HepG2 (cell line): Measurements from ENCODE around the gene TMED6. TPM values are rescaled to one million over a fixed set of nuclear protein-coding genes. Genes with fewer than 3 reads are reported as not detected.

Source experiments
- CEBPB ChIP-seq: IDR thresholded peaks from 2 replicates; pipeline ENCODE4 v1.6.1; 2011; ENCODE audit warnings: low read depth, low read length, improper control_type of control experiment, borderline replicate concordance
- HDAC2 ChIP-seq: sonication (generic); formaldehyde crosslinking; IDR thresholded peaks from 2 replicates; pipeline ENCODE4 v1.4.0; 2020; ENCODE audit warnings: missing genetic modification reagents
- MAZ ChIP-seq, 2 experiments: sonication (generic) in 1 of 2; formaldehyde crosslinking in 1 of 2; IDR thresholded peaks; 2 replicates each; pipeline versions ENCODE4 v1.5.0 to v1.6.1; 2012 to 2020; ENCODE audit warnings: low read depth in 2 of 2, mild to moderate bottlenecking in 2 of 2, borderline replicate concordance in 1 of 2, improper control_type of control experiment in 1 of 2, low read length in 1 of 2, missing genetic modification reagents in 1 of 2, moderate library complexity in 1 of 2
- MLLT10 ChIP-seq: sonication (generic); formaldehyde crosslinking; IDR thresholded peaks from 2 replicates; pipeline ENCODE4 v1.4.0; 2020; ENCODE audit warnings: missing genetic modification reagents
- PAF1 ChIP-seq: IDR thresholded peaks from 2 replicates; pipeline ENCODE4 v1.6.1; 2016; ENCODE audit warnings: missing genetic modification reagents, missing compliant biosample characterization
- RARA ChIP-seq: IDR thresholded peaks from 2 replicates; pipeline ENCODE4 v1.6.1; 2016; ENCODE audit warnings: missing genetic modification reagents, missing compliant biosample characterization
- RBM22 ChIP-seq: fragments of 200-400 bp; formaldehyde crosslinking; optimal IDR thresholded peaks from 2 replicates; pipeline ENCODE3; 2017; ENCODE audit warnings: mild to moderate bottlenecking, low read length, moderate library complexity
- SALL1 ChIP-seq: sonication (generic); formaldehyde crosslinking; IDR thresholded peaks from 2 replicates; pipeline ENCODE4 v1.8.0; 2022; ENCODE audit warnings: mild to moderate bottlenecking, missing genetic modification reagents
- SP5 ChIP-seq: IDR thresholded peaks from 2 replicates; pipeline ENCODE4 v1.6.1; 2016; ENCODE audit warnings: low read depth, borderline replicate concordance
- SSRP1 ChIP-seq: IDR thresholded peaks from 2 replicates; pipeline ENCODE4 v1.6.1; 2016; ENCODE audit warnings: control low read depth
- TFAP4 ChIP-seq: sonication (generic); IDR thresholded peaks from 2 replicates; pipeline ENCODE4 v1.6.1; 2016; ENCODE audit warnings: low read depth, borderline replicate concordance
- ZC3H13 ChIP-seq: sonication (generic); formaldehyde crosslinking; IDR thresholded peaks from 2 replicates; pipeline ENCODE4 v1.8.1; 2023; ENCODE audit warnings: mild to moderate bottlenecking, missing genetic modification reagents, moderate library complexity
- ZEB1 ChIP-seq: IDR thresholded peaks from 2 replicates; pipeline ENCODE4 v1.6.1; 2012; ENCODE audit warnings: mild to moderate bottlenecking, low read depth, inconsistent platforms; ENCODE audit not compliant: insufficient replicate concordance
- ZNF280B ChIP-seq: sonication (generic); formaldehyde crosslinking; IDR thresholded peaks from 2 replicates; pipeline ENCODE4 v1.5.0; 2020; ENCODE audit warnings: missing genetic modification reagents, mild to moderate bottlenecking, borderline replicate concordance
- ZNF556 ChIP-seq: sonication (generic); formaldehyde crosslinking; IDR thresholded peaks from 2 replicates; pipeline ENCODE4 v1.4.0; 2020; ENCODE audit warnings: mild to moderate bottlenecking, missing genetic modification reagents, borderline replicate concordance
- ZNF619 ChIP-seq: sonication (generic); formaldehyde crosslinking; IDR thresholded peaks from 2 replicates; pipeline ENCODE4 v1.4.0; 2020; ENCODE audit warnings: mild to moderate bottlenecking, missing genetic modification reagents
- polyA plus RNA-seq, 8 experiments: library from polyadenylated mRNA; depleted of rRNA in 3 of 8; stranded (reverse) in 7 of 8; unstranded in 1 of 8; fragments of >200 nt; fragmentation: Illumina TruSeq in 4 of 8; extraction: Trizol in 4 of 8; gene quantifications; 2 replicates each; pipeline versions ENCODE4 v1.2.1 to v1.2.3, GENCODE V29; 2011 to 2016; ENCODE audit warnings: low read depth in 4 of 8, missing spikeins in 1 of 8, mixed read lengths in 1 of 8; ENCODE audit not compliant: insufficient read depth in 1 of 8
- total RNA-seq, 5 experiments: library from RNA; depleted of rRNA; stranded (reverse); fragments of >200 nt; fragmentation: Illumina TruSeq; extraction: Trizol; gene quantifications; 2 replicates each; pipeline ENCODE4 v1.2.3, GENCODE V29; 2016; ENCODE audit warnings: low read depth in 1 of 5
- TF ChIP-seq, protein P1 (sequence below): sonication (generic); formaldehyde crosslinking; IDR thresholded peaks from 2 replicates; pipeline ENCODE4 v1.5.0; 2020; ENCODE audit warnings: missing genetic modification reagents, mild to moderate bottlenecking, borderline replicate concordance
- TF ChIP-seq, protein P2 (sequence below): sonication (generic); formaldehyde crosslinking; IDR thresholded peaks from 2 replicates; pipeline ENCODE4 v1.4.0; 2020; ENCODE audit warnings: missing genetic modification reagents, borderline replicate concordance
- TF ChIP-seq, protein P3 (sequence below): sonication (generic); formaldehyde crosslinking; IDR thresholded peaks from 2 replicates; pipeline ENCODE4 v1.4.0; 2020; ENCODE audit warnings: missing genetic modification reagents

Gene TMED6
- total and polyA plus RNA-seq, 2 of the 13 experiments (the other 11 are each of a cell fraction or from before 2014, with no cell fraction given) = 9.8 to 14.4 TPM

DNA sequence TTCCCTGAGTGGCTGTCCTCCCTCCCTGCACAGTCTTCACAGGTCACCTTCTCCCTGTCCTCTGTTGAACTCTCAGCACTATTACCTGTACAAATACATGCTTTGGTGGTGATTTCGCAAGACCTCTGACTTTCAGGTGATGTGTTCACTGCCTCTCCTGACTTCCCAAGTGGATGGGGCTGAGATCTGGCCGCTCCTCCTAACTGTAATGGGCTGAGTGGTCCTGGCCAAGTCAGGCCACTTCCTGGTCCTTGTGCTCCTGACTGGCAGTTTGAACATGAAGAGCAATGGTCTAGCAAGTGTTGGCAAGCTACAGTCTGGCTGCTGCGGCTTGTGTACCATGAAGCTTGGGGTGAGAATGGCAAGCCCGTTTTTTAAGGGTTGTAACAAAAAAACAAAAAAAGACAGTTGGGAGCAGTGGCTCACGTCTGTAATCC is 11.7 kb upstream of the TMED6 start (continued):
- TF ChIP-seq SALL1 (CRISPR knock-in tag) = peak; percentile 26; the same call in 1 of the 2 replicates
- TF ChIP-seq, protein P1, sequence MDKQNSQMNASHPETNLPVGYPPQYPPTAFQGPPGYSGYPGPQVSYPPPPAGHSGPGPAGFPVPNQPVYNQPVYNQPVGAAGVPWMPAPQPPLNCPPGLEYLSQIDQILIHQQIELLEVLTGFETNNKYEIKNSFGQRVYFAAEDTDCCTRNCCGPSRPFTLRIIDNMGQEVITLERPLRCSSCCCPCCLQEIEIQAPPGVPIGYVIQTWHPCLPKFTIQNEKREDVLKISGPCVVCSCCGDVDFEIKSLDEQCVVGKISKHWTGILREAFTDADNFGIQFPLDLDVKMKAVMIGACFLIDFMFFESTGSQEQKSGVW (CRISPR knock-in tag) = no peak
- TF ChIP-seq, protein P2, sequence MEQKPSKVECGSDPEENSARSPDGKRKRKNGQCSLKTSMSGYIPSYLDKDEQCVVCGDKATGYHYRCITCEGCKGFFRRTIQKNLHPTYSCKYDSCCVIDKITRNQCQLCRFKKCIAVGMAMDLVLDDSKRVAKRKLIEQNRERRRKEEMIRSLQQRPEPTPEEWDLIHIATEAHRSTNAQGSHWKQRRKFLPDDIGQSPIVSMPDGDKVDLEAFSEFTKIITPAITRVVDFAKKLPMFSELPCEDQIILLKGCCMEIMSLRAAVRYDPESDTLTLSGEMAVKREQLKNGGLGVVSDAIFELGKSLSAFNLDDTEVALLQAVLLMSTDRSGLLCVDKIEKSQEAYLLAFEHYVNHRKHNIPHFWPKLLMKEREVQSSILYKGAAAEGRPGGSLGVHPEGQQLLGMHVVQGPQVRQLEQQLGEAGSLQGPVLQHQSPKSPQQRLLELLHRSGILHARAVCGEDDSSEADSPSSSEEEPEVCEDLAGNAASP (CRISPR knock-in tag) = peak; percentile 94; the same call in 1 of the 2 replicates
- no peak for TF ChIP-seq MAZ (IDR thresholded peaks at IDR 0.05; ENCODE audit: borderline replicate concordance, low read depth, low read length)
- no peak for TF ChIP-seq MAZ (CRISPR knock-in tag; IDR thresholded peaks at IDR 0.05; ENCODE audit: low read depth)
- TF ChIP-seq ZNF280B (CRISPR knock-in tag) = 0 out of 2 replicates have a peak, but pooled peaks have one; percentile 66
- no peak for TF ChIP-seq ZNF556 (CRISPR knock-in tag)
- peak; percentile 98 for TF ChIP-seq CEBPB
- peak; percentile 82; the same call in 1 of the 2 replicates for TF ChIP-seq ZNF619 (CRISPR knock-in tag)
- 0 out of 2 replicates have a peak, but pooled peaks have one; percentile 11 for TF ChIP-seq TFAP4
- 0 out of 2 replicates have a peak, but pooled peaks have one; percentile 15 for TF ChIP-seq RARA
- peak; percentile 76; the same call in 1 of the 2 replicates for TF ChIP-seq ZC3H13 (CRISPR knock-in tag)
- TF ChIP-seq HDAC2 (CRISPR knock-in tag) = 0 out of 2 replicates have a peak, but pooled peaks have one; percentile 23
- no peak for TF ChIP-seq SP5 (CRISPR knock-in tag)
- no peak for TF ChIP-seq MLLT10 (CRISPR knock-in tag)
- TF ChIP-seq SSRP1 (CRISPR knock-in tag) = peak; percentile 80; the same call in 1 of the 2 replicates
- TF ChIP-seq, protein P3, sequence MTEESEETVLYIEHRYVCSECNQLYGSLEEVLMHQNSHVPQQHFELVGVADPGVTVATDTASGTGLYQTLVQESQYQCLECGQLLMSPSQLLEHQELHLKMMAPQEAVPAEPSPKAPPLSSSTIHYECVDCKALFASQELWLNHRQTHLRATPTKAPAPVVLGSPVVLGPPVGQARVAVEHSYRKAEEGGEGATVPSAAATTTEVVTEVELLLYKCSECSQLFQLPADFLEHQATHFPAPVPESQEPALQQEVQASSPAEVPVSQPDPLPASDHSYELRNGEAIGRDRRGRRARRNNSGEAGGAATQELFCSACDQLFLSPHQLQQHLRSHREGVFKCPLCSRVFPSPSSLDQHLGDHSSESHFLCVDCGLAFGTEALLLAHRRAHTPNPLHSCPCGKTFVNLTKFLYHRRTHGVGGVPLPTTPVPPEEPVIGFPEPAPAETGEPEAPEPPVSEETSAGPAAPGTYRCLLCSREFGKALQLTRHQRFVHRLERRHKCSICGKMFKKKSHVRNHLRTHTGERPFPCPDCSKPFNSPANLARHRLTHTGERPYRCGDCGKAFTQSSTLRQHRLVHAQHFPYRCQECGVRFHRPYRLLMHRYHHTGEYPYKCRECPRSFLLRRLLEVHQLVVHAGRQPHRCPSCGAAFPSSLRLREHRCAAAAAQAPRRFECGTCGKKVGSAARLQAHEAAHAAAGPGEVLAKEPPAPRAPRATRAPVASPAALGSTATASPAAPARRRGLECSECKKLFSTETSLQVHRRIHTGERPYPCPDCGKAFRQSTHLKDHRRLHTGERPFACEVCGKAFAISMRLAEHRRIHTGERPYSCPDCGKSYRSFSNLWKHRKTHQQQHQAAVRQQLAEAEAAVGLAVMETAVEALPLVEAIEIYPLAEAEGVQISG (CRISPR knock-in tag) = peak; percentile 29; the same call in 1 of the 2 replicates
- TF ChIP-seq PAF1 (CRISPR knock-in tag) = peak; percentile 74; the same call in 1 of the 2 replicates
- peak; percentile 74 for TF ChIP-seq ZEB1
- peak; percentile 37 for TF ChIP-seq RBM22
